Keratinocyte (primary cell): ENCODE data around the gene TAL2. TPM values are rescaled to one million over a fixed set of nuclear protein-coding genes. Genes with fewer than 3 reads are reported as not detected.

ENCODE experiments used
- DNase-seq: peaks from one replicate; pipeline ENCODE4 v3.0.0-alpha.2; 2011; ENCODE audit warnings: low read depth, missing footprints, low spot score
- FAIRE-seq: peaks from 2 replicates; lab custom pipeline; 2011; peaks lifted over from hg19 to GRCh38; lab: Jason Lieb, UNC
- H2AFZ ChIP-seq: 2 replicates; pipeline ENCODE4 v1.6.0; 2012; ENCODE audit warnings: low read length, control low read depth, inconsistent platforms; ENCODE audit not compliant: control insufficient read depth
- H3K27ac ChIP-seq: 2 replicates; pipeline ENCODE4 v1.5.1; 2011; ENCODE audit warnings: low read length; ENCODE audit not compliant: control insufficient read depth, insufficient read depth
- H3K27me3 ChIP-seq: 3 replicates; pipeline ENCODE4 v1.6.0; 2011; ENCODE audit warnings: low read length; ENCODE audit not compliant: control insufficient read depth, insufficient read depth; ENCODE audit errors: extremely low read depth
- H3K36me3 ChIP-seq, 2 experiments: 2 replicates in 1 of 2; 3 replicates in 1 of 2; pipeline ENCODE4 v1.5.1; 2011; ENCODE audit warnings: low read length in 2 of 2, mild to moderate bottlenecking in 1 of 2; ENCODE audit not compliant: control insufficient read depth in 2 of 2, insufficient read depth in 2 of 2; ENCODE audit errors: extremely low read depth in 1 of 2
- H3K4me1 ChIP-seq: 3 replicates; pipeline ENCODE4 v1.5.1; 2011; ENCODE audit warnings: low read length; ENCODE audit not compliant: control insufficient read depth, insufficient read depth; ENCODE audit errors: extremely low read depth
- H3K4me2 ChIP-seq: 3 replicates; pipeline ENCODE4 v1.6.0; 2011; ENCODE audit warnings: low read depth, low read length; ENCODE audit not compliant: control insufficient read depth, insufficient read depth; ENCODE audit errors: extremely low read depth
- H3K4me3 ChIP-seq, 3 experiments: fragments of 200-600 bp in 1 of 3; sonication (generic) in 1 of 3; 2 replicates in 2 of 3; 3 replicates in 1 of 3; pipeline ENCODE4 v1.5.1; 2011 to 2016; ENCODE audit warnings: low read length in 3 of 3, mild to moderate bottlenecking in 3 of 3, control low read depth in 2 of 3, inconsistent platforms in 1 of 3, low read depth in 1 of 3, mixed read lengths in 1 of 3, mixed run types in 1 of 3, moderate library complexity in 1 of 3; ENCODE audit not compliant: control insufficient read depth in 2 of 3, insufficient read depth in 2 of 3; ENCODE audit errors: extremely low read depth in 1 of 3
- H3K79me2 ChIP-seq: 2 replicates; pipeline ENCODE4 v1.6.0; 2012; ENCODE audit warnings: low read length; ENCODE audit not compliant: control insufficient read depth, insufficient read depth
- H3K9ac ChIP-seq: 3 replicates; pipeline ENCODE4 v1.6.0; 2011; ENCODE audit warnings: low read length; ENCODE audit not compliant: control insufficient read depth, insufficient read depth; ENCODE audit errors: extremely low read depth
- H3K9me1 ChIP-seq: 3 replicates; pipeline ENCODE4 v1.6.0; 2011; ENCODE audit warnings: low read length; ENCODE audit not compliant: control insufficient read depth, insufficient read depth; ENCODE audit errors: extremely low read depth
- H3K9me3 ChIP-seq: 2 replicates; pipeline ENCODE4 v1.5.1; 2012; ENCODE audit warnings: low read depth, low read length; ENCODE audit not compliant: control insufficient read depth
- H4K20me1 ChIP-seq: 3 replicates; pipeline ENCODE4 v1.6.0; 2011; ENCODE audit warnings: low read length; ENCODE audit not compliant: control insufficient read depth, insufficient read depth; ENCODE audit errors: extremely low read depth
- EZH2 ChIP-seq: IDR thresholded peaks from one replicate; pipeline ENCODE4 v1.6.1; 2012; ENCODE audit warnings: inconsistent platforms, mild to moderate bottlenecking, low read length, moderate library complexity
- dilution Hi-C: fragments of 300-500 bp; cut with MboI; formaldehyde crosslinking; loops from one replicate; pipeline ENCODE4 v1.7.0; 2020; ENCODE audit warnings: low sequenced_read_pairs; ENCODE audit not compliant: extremely low pct_ligation_motif_present
- polyA plus RNA-seq, 5 experiments: library from polyadenylated mRNA; depleted of rRNA in 3 of 5; stranded (reverse) in 3 of 5; stranded (forward) in 1 of 5; unstranded in 1 of 5; fragments of >200 nt; gene quantifications; 1 replicate in 1 of 5; 2 replicates in 3 of 5; 3 replicates in 1 of 5; pipeline versions ENCODE4 v1.2.1 to v1.2.3, GENCODE V29; 2011 to 2012; ENCODE audit warnings: missing spikeins in 2 of 5, low read depth in 1 of 5, low replicate concordance in 1 of 5
- TF ChIP-seq, protein P1 (sequence below), 3 experiments: IDR thresholded peaks in 1 of 3; conservative IDR thresholded peaks in 1 of 3; optimal IDR thresholded peaks in 1 of 3; 2 replicates in 2 of 3; 3 replicates in 1 of 3; pipeline versions ENCODE3 to v1.5.1; 2011; ENCODE audit warnings: low read length in 3 of 3, mild to moderate bottlenecking in 3 of 3, moderate library complexity in 2 of 3, control low read depth in 1 of 3, inconsistent platforms in 1 of 3; ENCODE audit not compliant: insufficient read depth in 2 of 3; ENCODE audit errors: extremely low read depth in 1 of 3

TAL2 gene
- polyA plus RNA-seq, 1 donor (not counting 4 experiments of a cell fraction or from before 2014, with no cell fraction given) = not detected

DNA sequence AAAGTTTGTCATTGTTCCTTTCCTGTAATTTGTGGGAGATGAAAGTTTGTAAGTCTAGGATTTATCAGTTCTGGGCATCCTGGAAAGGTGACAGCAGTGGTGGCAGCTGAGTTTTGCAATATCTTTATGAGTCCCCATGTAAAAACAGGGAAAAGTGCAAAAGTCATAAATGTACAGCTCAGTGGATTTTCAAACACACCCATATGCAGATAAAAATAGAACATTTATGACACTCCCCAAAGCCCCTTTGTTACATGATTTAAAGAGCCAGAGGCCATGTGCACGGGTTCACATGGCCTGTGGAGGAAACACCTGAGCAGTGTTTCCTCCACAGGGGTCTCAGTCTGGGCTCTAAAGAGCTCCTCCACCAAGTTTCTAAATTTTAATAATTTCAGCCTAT, 38.4 kb downstream of the TAL2 start:
- TF ChIP-seq, protein P1, sequence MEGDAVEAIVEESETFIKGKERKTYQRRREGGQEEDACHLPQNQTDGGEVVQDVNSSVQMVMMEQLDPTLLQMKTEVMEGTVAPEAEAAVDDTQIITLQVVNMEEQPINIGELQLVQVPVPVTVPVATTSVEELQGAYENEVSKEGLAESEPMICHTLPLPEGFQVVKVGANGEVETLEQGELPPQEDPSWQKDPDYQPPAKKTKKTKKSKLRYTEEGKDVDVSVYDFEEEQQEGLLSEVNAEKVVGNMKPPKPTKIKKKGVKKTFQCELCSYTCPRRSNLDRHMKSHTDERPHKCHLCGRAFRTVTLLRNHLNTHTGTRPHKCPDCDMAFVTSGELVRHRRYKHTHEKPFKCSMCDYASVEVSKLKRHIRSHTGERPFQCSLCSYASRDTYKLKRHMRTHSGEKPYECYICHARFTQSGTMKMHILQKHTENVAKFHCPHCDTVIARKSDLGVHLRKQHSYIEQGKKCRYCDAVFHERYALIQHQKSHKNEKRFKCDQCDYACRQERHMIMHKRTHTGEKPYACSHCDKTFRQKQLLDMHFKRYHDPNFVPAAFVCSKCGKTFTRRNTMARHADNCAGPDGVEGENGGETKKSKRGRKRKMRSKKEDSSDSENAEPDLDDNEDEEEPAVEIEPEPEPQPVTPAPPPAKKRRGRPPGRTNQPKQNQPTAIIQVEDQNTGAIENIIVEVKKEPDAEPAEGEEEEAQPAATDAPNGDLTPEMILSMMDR (optimal IDR thresholded peaks at IDR 0.05 in 1 of 3, IDR thresholded peaks at IDR 0.05 in 1 of 3, conservative IDR thresholded peaks at IDR 0.05 in 1 of 3; ENCODE audit: extremely low read depth in 1 of 3, insufficient read depth in 2 of 3, low read length in 3 of 3) = no peak
- TF ChIP-seq EZH2 = no peak
- Histone ChIP-seq H4K20me1 (no peaks in the 10 kb centered on the region), H3K4me1 (no peaks in the 10 kb centered on the region), H3K27ac (no peak overlapping the region), H2AFZ (no peak overlapping the region), H3K27me3 (no peaks in the 10 kb centered on the region), H3K9me3 (no peaks in the 10 kb centered on the region), H3K4me2 (no peak overlapping the region), H3K36me3 (no peaks in the 10 kb centered on the region), H3K4me3 (no peak overlapping the region), H3K9me1 (no peaks in the 10 kb centered on the region), H3K9ac (no peak overlapping the region), H3K79me2 (no peaks in the 10 kb centered on the region)
- FAIRE-seq (no peak), DNase-seq (no peak)
- dilution Hi-C loops = no loop called here

DNA sequence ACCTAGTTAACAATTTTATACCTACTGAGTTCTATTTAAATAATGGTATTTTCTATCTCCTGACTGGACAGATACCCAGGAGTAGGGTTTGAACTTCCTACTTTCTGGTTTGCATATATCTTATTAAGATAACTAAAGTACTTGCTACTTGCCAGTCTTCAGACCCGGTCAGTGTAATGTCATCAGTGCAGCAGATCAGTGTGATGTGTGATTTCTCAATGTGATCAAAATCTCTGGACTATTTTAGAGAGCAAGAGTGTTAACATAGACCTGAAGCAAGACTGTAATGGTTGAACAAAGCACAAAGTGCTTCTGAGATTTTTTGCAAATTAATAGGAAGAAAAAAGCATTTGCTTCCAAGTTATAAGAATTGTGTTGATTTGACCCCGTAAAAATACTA, 38.9 kb downstream of the TAL2 start:
- Histone ChIP-seq H3K9ac (no peak overlapping the region), H3K9me1 (no peaks in the 10 kb centered on the region), H3K36me3 (no peaks in the 10 kb centered on the region), H3K4me1 (no peaks in the 10 kb centered on the region), H3K4me3 (no peak overlapping the region), H3K4me2 (no peak overlapping the region), H3K79me2 (no peaks in the 10 kb centered on the region), H4K20me1 (no peaks in the 10 kb centered on the region), H3K27me3 (no peaks in the 10 kb centered on the region), H3K9me3 (no peaks in the 10 kb centered on the region), H3K27ac (no peak overlapping the region), H2AFZ (no peak overlapping the region)
- dilution Hi-C loops = no loop called here
- no peak for TF ChIP-seq EZH2
- TF ChIP-seq, protein P1 (optimal IDR thresholded peaks at IDR 0.05 in 1 of 3, IDR thresholded peaks at IDR 0.05 in 1 of 3, conservative IDR thresholded peaks at IDR 0.05 in 1 of 3; ENCODE audit: extremely low read depth in 1 of 3, insufficient read depth in 2 of 3, low read length in 3 of 3) = no peak
- DNase-seq = no peak
- no peak for FAIRE-seq
